AG09319 (cell line): ENCODE measurements around the gene TLCD5.

Experiments
- DNase-seq: peaks from one replicate; pipeline ENCODE4 v3.0.0-alpha.2; 2010; ENCODE audit warnings: low read depth; ENCODE audit errors: extremely low read depth
- CTCF ChIP-seq: IDR thresholded peaks from 2 replicates; pipeline ENCODE4 v1.5.1; 2011; ENCODE audit warnings: low read depth, mild to moderate bottlenecking, inconsistent platforms, low read length, moderate library complexity

Gene TLCD5

GRCh38 chr11:120334332-120334731 lies 9.2 kb downstream of the TLCD5 start:
- no peak for DNase-seq
- no peak for TF ChIP-seq CTCF

- peak; percentile 85 for DNase-seq
Measured at GRCh38 chr11:120334894-120335462, 9.9 kb downstream of the TLCD5 start.

GRCh38 chr11:120335556-120335907 lies 10.4 kb downstream of the TLCD5 start:
- no peak for TF ChIP-seq CTCF
- DNase-seq = no peak

More at GRCh38 chr11:120334894-120335462, 9.9 kb downstream of the TLCD5 start:
- peak; percentile 62 for TF ChIP-seq CTCF

- TF ChIP-seq CTCF = peak; percentile 50
- DNase-seq = peak; percentile 98
Measured at GRCh38 chr11:120335908-120336640, 11.0 kb downstream of the TLCD5 start, which contains the start of gene ARHGEF12. TSS of gene ARHGEF12 (plus strand) at chr11:120336413. CDS start at chr11:120337244, 831 bp downstream.

- DNase-seq = no peak
- TF ChIP-seq CTCF = no peak
Measured at GRCh38 chr11:120336641-120337354, 11.7 kb downstream of the TLCD5 start.

GRCh38 chr11:120337355-120338106 lies 12.4 kb downstream of the TLCD5 start:
- DNase-seq = no peak
- TF ChIP-seq CTCF = no peak
